Activated effector memory CD4-positive, alpha-beta T cell treated with anti-CD3 and anti-CD28 coated beads, Interleukin-2, amount 50 U/mL, for 16 hours (primary cell): ENCODE data around the gene MAP2K6.

Experiments used
- DNase-seq: peaks from one replicate; pipeline ENCODE4 v3.0.0-alpha.2; 2020

Gene MAP2K6

DNA sequence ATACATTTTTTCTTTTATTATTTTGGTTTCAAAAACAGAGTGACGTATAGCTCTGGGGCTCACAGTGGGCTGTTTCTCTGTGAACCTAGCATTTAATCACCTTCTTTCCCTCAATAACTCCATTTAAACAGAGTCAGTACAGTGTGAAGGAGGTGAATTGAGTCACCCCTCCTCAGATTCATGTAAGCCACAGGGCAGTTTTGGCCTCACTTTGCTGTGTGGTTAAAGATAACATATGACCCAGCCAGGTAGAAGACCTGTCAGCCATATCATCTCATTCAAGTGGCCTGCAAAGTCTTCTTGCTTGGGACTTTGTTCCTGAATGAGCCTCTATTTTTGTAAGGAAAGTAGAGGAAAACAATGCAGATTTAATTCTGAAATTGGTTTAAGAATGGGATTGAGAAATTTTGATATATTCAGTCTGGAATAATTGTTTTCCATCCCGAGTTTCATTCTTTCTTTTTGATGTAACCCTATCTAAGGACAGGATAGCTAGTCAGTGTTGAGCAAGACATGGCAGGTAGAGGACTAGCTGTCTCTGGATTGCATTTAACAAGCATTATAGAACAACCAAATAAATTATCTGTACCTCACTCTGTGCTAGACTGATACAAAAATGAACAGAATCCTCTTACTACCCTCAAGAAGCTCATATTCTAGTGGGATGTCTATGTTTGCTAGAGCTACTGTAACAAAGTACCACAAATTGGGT is 13.1 kb downstream of the MAP2K6 start:
- no peak for DNase-seq

DNA sequence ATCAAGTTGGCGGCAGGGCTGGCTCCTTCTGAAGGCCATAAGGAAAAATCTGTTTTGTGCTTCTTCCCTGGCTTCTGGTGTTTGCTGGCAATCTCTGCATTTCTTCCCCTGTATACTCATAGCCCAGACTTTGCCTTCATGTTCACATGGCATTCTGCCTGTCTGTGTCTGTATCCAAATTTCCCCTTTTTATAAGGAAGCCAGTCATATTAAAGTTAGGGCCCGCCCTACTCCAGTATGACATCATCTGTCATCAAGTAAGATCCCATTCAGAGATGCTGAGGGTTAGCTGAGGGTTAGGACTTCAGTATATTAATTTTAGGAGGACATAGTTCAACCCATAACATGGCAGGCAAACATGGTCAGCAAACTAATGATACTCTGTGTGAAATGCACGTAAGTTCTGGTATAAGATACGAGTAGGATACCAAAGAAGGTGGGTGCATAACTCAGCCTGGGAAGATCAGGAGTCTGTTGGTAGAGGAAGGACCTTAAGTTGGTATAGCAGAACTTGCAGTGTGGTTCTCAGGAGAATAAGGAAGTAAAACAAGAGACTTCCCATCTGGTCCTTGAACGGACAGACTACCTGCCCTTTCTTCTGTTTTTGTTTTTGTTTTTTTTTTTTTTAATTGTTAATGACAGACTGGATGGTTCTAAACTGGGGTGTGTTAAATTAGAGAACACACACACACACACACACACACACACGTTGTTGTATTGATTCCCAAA is 13.9 kb downstream of the MAP2K6 start:
- DNase-seq: no peak

DNA sequence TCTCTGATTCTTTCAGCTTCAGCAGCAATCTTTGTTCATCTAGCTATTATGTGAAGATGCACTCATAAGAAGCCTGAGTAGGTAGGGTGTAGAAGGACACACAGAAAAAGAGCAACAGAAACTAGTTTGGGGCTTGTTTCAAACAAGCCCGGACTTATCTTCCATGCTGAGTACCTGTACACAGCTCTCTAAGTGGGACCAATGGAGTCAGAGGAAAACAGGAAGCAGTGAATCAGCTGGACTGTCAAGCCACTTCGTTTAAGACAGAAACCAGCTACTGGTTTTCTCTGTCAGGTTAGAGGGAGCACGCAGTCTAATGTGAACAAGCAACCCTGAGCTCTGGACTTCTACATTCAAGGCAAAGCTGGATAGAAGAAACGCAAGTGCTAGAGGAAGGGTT is 16.0 kb downstream of the MAP2K6 start:
- no peak for DNase-seq

DNA sequence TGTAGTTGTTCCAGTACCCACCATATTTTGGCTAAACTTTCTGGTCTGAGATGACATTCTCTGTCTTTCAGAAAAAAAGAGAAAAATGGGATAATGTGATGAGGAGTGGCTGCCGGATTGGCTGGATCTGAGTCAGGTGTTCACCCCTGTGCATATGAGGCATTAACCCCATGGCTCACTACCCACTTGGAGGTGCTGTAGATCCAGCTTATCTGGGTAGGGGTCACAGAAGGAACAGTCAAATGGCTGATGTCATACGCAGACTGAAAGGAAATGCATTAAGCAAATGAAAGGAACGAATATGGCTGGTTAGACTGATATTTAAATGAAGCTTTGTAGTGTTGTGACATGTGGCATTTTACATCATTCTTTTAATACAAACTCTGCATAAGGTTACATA is 17.3 kb downstream of the MAP2K6 start:
- no peak for DNase-seq

DNA sequence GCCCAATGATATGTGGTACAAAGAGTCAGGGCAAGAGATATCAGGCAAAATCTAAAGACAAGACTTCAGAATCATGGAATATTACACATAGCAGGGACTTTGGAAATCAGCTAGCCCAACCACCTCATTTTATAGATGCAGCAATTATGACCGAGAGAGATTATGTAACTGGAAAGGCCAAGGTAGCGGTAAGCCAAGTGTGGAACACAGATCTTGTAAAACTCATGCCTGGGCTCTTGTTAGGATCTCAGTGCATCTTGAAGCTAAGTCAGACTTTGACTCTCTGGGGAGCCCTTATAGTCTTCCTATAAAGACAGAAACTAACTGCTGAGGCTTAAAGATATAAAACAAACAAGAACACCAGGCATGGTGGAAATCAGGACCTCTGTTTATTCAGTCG is 18.6 kb downstream of the MAP2K6 start:
- DNase-seq: no peak

DNA sequence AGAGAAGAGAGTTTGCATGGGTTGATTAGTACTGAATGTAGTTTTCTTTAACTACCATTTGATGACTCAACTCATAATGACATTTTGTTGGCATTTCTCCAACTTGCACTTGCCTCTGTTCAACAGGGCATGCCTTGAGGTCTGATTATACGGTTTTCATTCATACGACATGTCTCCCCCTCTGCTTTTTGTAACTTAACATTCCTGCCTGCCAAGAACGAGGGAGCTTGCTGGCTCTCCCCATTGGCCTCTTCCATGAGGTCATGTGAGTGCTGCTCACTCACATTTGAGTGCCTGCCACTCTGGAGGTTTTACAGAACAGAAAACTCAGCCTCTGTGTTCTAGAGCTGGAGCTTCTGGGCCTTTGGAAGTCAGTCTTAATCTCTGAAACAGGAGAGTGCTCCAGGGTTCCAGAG is 19.7 kb downstream of the MAP2K6 start:
- DNase-seq: no peak

DNA sequence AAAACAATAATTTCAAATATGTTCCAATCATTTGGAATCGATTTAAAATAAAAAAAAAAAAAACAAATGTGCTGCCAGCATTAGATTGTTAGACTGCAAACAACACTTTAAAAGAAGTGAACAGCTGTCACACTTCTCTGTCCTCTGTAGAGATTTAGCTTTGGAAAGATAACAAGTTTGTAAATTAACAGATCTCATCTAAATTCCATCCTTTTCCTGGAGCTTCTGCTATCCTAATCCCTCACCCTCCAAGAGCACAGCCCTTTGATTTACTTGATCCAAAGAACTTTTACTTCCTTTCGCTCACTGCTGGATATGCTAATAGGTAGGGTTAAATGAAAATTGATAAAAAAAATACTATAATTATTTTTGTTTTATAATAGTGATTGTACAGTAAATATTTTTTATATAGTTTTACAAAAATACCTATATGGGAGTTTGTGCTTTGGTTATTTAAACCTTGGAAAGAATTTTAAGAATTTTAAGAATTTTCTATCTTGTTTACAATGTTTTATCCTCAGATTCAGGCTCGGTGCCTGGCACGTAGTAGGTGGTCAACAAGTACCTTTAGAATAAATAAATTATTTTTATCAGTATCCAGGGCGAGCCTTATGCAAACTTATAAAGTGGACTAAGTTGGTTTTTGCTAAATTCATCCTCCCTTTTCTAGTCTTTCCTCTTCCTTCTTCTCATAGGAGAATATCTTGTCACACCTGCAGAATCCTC is 21.6 kb downstream of the MAP2K6 start:
- no peak for DNase-seq

DNA sequence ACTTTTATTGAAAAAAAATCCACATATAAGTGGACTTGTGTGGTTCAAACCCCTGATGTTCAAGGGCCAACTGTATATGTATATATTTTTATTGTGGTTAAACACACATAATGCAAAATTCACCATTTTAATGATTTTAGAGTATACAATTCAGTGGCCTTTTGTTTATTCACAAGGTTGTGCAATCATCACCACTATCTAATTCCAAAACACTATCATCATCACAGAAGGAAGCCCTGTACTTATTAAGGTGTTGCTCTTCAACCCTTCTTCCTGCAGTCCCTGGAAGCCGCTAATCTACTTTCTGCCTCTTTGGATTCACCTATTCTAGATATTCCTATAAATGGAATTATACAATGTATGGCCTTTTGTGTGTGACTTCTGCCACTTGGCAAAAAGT is 23.0 kb downstream of the MAP2K6 start:
- no peak for DNase-seq

DNA sequence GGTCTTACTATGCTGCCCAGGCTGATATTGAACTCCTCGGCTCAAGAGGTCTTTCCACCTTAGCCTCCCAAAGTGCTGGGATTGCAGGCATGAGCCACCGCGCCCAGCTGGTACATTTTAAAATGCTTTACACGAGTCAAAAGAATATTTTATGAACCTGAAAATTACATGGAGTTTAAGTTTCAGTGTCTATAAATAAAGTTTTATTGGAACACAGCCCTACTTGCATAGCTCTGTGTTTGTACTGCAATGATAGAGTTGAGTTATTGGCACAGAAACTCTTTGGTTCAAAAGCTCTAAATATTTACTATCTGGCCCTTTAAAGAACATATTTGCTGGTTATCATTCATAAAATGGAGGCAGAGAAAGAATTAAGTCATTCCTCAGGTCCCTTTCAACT is 24.3 kb downstream of the MAP2K6 start:
- no peak for DNase-seq

DNA sequence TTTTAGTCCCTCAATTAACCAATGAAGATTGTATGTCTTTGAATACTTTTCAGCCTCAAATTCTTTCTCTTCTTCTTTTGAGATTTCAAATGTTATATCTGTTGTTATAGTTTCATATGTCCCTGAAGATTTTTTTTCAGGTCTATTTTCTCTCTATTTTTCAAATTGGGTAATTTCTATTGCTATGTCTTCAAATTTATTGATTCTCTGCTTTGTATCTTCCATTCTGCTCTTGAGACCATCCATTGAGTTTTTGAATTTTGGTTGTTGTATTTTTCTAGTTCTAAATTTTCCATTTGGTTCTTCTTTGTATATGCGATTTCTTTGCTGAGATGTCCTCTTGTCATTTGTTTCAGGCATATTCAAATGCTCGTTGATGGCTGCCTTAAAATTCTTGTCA is 26.7 kb downstream of the MAP2K6 start:
- DNase-seq: no peak

DNA sequence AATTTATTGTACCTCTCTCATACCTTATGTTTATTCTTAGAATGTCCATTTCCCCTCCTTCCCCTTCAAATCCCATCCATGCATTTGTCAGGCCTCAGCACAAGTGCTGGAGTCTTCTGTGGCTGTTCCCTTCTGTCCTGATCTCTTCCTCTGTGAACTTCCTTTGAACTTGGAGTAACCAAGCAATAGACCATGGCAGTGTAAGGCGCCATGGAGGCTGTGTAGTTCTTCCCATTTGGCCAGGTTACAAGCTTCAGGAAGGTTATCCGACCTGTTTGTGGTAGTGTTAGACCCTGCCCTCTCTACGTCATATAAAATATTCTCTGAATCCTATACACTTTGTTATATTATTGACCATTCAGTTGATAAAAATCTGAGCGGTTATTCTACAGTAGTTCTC is 28.6 kb downstream of the MAP2K6 start:
- DNase-seq: no peak

DNA sequence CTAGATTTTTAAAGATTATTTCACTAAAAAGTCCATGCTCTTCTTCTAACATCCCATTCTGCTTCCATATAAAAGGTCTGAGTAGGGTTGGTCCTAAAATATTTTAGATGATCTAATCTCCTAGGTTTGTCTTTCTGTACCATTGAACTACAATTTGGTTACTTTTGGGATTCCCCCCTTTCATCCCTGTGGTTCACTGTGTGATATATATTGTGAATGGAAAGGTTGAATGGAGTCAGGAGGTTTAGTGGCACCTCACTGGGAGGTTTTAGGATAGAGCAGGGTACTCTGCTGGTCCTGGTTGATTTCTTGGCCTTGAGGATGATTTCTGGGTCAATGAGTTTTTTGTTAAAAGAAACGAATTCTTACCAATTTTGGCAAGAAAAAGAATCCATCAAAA is 29.5 kb downstream of the MAP2K6 start:
- DNase-seq: no peak

DNA sequence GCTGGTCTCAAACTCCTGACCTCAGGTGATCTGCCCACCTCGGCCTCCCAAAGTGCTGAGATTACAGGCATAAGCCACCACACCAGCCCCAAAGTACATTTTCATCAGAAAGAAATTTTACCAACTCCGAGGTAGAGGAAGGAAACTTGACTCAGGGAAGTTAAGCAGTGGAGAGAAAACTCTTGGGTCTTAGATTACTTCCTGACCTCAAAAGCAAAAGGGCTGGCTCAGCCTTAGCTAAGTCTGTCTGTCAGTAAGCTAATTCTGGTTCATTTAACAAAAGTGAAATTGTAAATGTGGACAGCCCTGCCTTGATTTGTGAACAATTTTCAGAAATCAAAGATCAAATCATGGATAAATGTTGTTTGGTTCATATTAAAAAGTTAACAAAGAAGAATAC is 30.6 kb downstream of the MAP2K6 start:
- DNase-seq: no peak

DNA sequence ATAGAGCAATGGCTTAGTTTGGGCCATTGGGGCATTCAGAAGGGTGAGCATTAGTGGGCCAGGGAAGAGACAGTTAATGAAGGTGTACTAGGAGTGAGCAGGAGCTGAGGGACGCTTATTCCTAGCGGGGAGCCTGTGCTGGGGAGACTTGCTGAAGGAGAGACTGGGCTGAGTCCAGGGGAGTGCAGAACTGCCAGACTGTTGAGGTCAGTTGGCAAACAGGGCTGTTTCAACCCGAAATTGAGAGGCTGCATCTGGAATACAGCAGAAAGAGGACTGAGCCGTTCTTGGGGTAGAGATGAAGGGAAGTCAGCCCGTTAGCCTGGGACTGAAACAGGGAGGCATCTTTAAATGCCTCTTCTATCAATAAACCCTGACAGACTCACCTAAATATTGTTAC is 33.2 kb downstream of the MAP2K6 start:
- DNase-seq: no peak

DNA sequence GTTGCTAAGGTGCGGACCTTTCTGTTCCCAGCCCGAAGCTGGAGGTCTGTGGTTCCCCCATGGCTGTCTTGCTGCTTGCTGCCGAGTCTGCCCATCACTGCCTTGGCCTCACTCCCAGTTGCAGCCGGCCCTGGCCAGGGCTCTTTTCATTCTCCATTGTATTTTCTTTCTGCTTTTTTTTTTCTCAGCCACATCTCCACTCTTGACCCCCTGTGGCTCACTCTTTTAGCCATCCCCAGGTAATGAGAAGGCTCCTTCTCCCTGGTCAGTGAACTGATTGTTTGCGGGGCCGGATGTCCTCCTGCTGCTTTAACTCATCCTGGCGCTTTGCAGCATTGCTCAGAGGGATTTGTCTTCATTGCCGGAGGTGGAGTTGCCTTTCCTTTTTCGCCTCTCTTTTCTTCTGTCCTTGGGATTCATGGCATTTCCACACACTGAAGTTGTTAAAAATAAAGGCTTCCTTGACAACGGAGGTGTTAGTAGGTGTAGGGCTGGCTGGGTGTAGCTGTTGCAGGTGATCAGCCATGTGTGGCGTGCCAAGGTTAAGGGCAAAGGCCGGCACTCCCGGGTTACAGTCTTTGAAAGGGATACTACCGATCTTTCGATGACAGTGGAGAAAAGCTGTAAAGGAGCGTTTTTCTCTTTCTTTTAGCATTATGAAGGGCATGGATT is 34.1 kb downstream of the MAP2K6 start:
- DNase-seq: no peak

DNA sequence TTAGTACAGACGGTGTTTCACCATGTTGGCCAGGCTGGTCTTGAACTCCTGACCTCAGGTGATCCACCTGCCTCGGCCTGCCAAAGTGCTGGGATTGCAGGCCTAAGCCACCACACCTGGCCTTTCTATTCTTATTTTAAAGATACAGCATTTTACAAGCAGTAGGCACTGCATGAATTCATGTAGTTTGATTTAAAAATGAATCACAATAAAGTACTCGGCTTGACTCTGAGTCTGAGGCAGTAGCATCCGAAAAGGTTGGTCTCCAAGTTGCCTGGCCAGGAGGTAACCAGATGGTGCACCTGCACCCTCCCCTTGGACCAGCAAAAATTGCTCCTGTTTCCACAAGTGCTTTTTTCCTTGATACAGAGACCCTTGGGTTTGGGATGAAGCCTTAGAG is 35.6 kb downstream of the MAP2K6 start:
- DNase-seq: no peak

DNA sequence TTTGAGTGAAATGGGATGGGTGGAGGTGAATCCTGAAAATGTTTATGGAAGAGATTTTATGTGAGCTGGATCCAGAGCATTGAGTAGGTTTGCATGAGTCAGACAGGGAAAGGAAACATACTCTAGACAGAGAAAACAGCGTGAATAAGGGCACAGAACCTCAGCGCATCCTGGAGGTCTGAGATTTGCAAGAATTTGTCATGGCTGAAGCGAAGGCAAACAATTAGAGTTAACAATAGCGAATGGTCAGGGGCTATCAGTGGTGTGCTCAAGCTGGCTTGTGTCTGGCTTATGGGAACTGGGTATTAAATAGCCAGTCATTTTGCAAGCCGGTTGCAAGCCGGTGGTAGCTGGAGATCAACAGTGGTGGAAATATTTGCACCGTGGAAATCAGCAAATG is 36.4 kb downstream of the MAP2K6 start:
- DNase-seq: no peak

DNA sequence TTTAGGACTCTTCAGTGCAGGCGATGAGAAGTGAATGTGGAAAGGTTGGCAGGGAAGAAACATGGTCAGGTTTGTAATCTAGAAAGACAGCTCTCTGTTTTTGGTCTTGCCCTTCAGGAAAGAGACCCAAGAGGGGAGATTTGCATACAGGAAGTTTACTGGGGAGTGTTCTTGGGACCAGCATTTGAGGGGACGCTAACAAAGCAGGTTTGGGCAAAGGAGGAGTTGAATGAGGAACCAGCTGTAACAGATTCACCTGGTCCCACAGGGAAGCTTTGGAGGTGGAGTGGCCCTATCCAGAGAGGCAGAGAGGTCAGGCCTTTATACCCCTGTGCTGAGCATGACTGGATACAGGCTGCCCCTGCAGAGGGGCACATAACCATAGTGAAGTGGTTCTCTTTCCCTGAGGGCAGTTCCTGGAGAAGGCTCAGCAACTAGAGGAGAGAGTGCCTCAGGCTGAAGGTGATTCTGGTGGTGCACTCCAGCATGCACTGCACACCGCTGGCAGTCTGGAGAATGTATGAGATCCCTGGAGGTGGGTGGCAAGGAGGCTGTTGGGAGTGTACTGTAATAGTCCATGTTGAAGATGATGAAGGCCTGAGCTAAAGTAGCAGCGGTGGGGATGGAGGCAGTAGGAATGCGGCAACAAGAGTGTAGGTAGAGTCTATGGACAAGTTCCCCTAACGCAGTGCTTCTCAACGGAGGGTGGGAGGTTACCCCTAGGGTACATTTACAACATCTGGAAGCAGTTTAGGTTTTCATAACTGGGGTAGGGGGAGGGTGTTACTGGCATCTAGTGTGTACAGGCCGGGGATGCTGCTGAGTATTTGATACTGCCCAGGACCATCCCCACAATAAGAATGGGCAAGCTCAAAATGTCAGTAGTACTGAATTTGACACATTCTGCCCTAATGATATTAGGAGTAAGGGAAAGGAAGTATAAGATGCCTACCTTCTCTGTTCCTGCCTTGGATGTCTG is 37.2 kb downstream of the MAP2K6 start:
- no peak for DNase-seq

DNA sequence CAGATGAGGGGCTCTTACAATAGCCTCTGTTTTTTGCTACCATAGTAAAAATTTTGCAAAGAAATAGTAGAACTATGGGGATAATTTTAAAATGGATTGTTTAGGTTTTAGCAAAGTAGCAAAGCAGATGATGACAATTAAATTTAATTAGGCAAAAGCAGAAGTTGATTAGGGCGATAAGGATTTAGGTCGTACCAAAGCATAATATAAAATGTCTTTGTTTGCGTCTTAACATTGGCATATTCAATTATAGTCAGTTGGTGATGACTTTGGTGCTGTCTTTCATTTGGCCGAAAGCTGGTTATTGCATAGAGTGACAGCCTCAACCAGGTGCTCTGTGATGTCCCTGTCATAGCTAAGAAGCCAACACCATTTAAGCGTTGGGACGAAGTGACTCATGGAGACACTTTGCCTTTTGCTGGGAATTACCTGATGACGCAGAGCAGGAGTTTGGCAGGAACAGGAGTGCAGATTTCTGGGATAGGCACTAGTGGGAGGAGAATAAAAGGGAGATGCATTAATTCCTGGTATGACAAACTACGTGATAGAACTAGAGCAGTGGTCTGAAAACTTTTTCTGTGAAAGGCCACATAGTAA is 38.3 kb downstream of the MAP2K6 start:
- no peak for DNase-seq

DNA sequence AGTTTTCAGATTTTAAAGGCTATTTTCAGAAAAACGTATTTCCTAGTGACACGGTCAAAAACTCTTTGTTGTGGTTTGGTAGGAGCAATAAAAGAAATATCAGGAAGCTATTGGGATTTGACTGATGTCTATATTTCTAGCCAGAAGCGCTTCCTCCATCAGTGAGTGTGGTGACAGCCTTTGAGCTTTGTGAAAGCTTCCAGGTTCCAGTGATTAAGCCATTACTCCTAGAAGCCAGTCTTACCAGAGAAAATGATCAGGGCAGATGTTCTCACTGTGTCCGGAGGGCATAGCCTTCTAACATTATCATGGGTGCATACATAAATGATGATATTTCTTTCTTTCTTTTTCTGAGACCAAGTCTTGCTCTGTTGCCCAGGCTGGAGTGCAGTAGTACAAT is 39.6 kb downstream of the MAP2K6 start:
- DNase-seq: no peak

DNA sequence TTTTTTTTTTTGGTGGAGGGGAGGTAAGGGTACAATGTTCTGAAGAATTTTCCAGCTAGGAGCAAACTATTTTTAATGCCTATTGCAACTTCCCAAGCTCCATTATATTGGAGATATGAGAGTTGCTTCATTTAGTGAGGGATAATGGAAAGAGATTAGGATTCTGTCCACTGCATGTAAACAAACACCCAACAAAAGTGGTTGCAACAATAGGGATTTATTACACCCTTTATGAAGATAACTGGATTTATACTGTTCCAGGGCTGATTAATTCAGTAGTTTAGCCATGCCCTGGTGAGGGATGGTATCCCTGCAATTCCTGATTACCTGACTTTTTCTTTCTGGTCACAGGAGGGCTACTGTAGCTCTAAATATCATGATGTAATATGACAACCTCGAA is 40.5 kb downstream of the MAP2K6 start:
- no peak for DNase-seq

DNA sequence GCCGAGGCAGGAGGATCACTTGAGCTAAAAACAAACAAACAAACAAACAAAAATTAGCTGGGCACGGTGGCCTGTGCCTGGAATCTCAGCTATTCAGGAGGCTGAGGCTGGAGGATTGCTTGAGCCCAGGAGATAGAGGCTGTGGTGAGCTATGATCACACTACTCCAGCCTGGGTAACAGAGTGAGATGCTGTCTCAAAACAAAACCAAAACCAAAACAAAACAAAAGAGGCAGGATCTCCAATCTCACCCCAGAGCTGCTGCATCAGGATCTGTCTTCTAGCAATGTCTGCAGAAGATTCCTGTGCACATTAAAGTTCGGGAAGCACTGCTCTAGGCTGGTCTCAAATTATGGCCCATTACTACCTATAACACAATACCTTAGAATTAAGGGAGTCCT is 43.1 kb downstream of the MAP2K6 start:
- DNase-seq: no peak
